Loucy (cell line): Measurements from ENCODE around the gene CASP12.

ENCODE experiments used
- H2AFZ ChIP-seq: fragments of 200-600 bp; sonication (generic); 2 replicates; pipeline ENCODE4 v1.6.0; 2016; ENCODE audit warnings: antibody characterized with exemption, mild to moderate bottlenecking, low read length, moderate library complexity
- H3F3A ChIP-seq: fragments of 200-600 bp; 2 replicates; pipeline ENCODE4 v1.6.0; 2016; ENCODE audit warnings: antibody characterized with exemption, low read depth, mild to moderate bottlenecking
- H3K27me3 ChIP-seq: fragments of 200-600 bp; sonication (generic); 2 replicates; pipeline ENCODE4 v1.6.1; 2014; ENCODE audit warnings: low read length, mild to moderate bottlenecking; ENCODE audit not compliant: insufficient read depth, poor library complexity, severe bottlenecking
- H3K36me3 ChIP-seq: fragments of 200-600 bp; sonication (generic); 2 replicates; pipeline ENCODE4 v1.6.1; 2016; ENCODE audit warnings: low read length; ENCODE audit not compliant: insufficient read depth
- H3K4me1 ChIP-seq: fragments of 200-600 bp; sonication (generic); 2 replicates; pipeline ENCODE4 v1.5.1; 2014; ENCODE audit warnings: low read length, mild to moderate bottlenecking; ENCODE audit not compliant: insufficient read depth, poor library complexity, severe bottlenecking
- H3K4me2 ChIP-seq: fragments of 200-600 bp; sonication (generic); 2 replicates; pipeline ENCODE4 v1.6.0; 2014; ENCODE audit warnings: antibody characterized with exemption, low read length, low read depth, mild to moderate bottlenecking; ENCODE audit not compliant: poor library complexity, severe bottlenecking
- H3K4me3 ChIP-seq: fragments of 200-600 bp; sonication (generic); 2 replicates; pipeline ENCODE4 v1.5.1; 2014; ENCODE audit warnings: low read length, mild to moderate bottlenecking, mixed read lengths; ENCODE audit not compliant: poor library complexity, severe bottlenecking
- H3K79me2 ChIP-seq: fragments of 200-600 bp; sonication (generic); 2 replicates; pipeline ENCODE4 v1.6.1; 2014; ENCODE audit warnings: low read length; ENCODE audit not compliant: insufficient read depth
- H3K9ac ChIP-seq: fragments of 200-600 bp; sonication (generic); 2 replicates; pipeline ENCODE4 v1.6.0; 2014; ENCODE audit warnings: mild to moderate bottlenecking, low read depth, low read length, moderate library complexity; ENCODE audit not compliant: poor library complexity, severe bottlenecking
- H3K9me2 ChIP-seq: fragments of 200-600 bp; sonication (generic); replicated peaks from 2 replicates; pipeline ENCODE4 v1.6.1; 2016; ENCODE audit warnings: low read depth, low read length, mixed read lengths
- H3K9me3 ChIP-seq: fragments of 200-600 bp; sonication (generic); 2 replicates; pipeline ENCODE4 v1.6.1; 2014; ENCODE audit warnings: mild to moderate bottlenecking, antibody characterized with exemption, low read length, low read depth; ENCODE audit not compliant: insufficient read depth
- H4K20me1 ChIP-seq: fragments of 200-600 bp; sonication (generic); 2 replicates; pipeline ENCODE4 v1.6.0; 2014; ENCODE audit warnings: antibody characterized with exemption, low read length, mild to moderate bottlenecking; ENCODE audit not compliant: insufficient read depth, poor library complexity, severe bottlenecking
- CTCF ChIP-seq: fragments of 200-600 bp; sonication (generic); conservative IDR thresholded peaks from 2 replicates; pipeline ENCODE4 v1.5.1; 2014; ENCODE audit warnings: mild to moderate bottlenecking, antibody characterized with exemption, low read length
- EZH2phosphoT487 ChIP-seq: fragments of 200-600 bp; IDR thresholded peaks from 2 replicates; pipeline ENCODE4 v1.6.1; 2018; ENCODE audit warnings: antibody characterized with exemption, mild to moderate bottlenecking, moderate library complexity, borderline replicate concordance

CASP12 gene

GRCh38 chr11:104897891-104898684 lies at the start of gene CASP12:
Gene CASP12, minus strand, starts transcription at chr11:104898460.
- no peaks in the 10 kb centered on the region for H3K9me2 ChIP-seq
- H3K9ac ChIP-seq = no peak within 1 kb of the TSS
- H3F3A ChIP-seq = no peaks in the 10 kb centered on the region
- peaks cover 8% of the 10 kb centered on the region for H3K4me1 ChIP-seq
- H3K79me2 ChIP-seq = no peaks in the 10 kb centered on the region
- no peaks in the 10 kb centered on the region for H4K20me1 ChIP-seq
- H3K4me3 ChIP-seq = no peak within 1 kb of the TSS
- no peak within 1 kb of the TSS for H3K4me2 ChIP-seq
- no peaks in the 10 kb centered on the region for H3K27me3 ChIP-seq
- H2AFZ ChIP-seq = peak within 1 kb of the TSS; percentile 26; the same call in 1 of the 2 replicates
- H3K36me3 ChIP-seq = no peaks in the 10 kb centered on the region
- no peaks in the 10 kb centered on the region for H3K9me3 ChIP-seq
- TF ChIP-seq EZH2phosphoT487 (no peak), CTCF (no peak)

GRCh38 chr11:104946907-104947306 lies 48.6 kb upstream of the CASP12 start:
- Histone ChIP-seq H3K4me1 (peaks cover 3% of the 10 kb centered on the region), H3F3A (no peaks in the 10 kb centered on the region), H3K4me2 (no peak overlapping the region), H3K27me3 (no peaks in the 10 kb centered on the region), H3K9me2 (no peaks in the 10 kb centered on the region), H4K20me1 (no peaks in the 10 kb centered on the region), H3K9me3 (no peaks in the 10 kb centered on the region), H3K9ac (no peak overlapping the region), H3K79me2 (no peaks in the 10 kb centered on the region), H3K4me3 (no peak overlapping the region), H3K36me3 (peaks cover 18% of the 10 kb centered on the region; the same call in 1 of the 2 replicates), H2AFZ (no peak overlapping the region)
- peak; percentile 67 for TF ChIP-seq CTCF
- TF ChIP-seq EZH2phosphoT487 = no peak

- H3F3A ChIP-seq = no peaks in the 10 kb centered on the region
- H3K36me3 ChIP-seq = peaks cover 3% of the 10 kb centered on the region; the same call in 1 of the 2 replicates
- TF ChIP-seq EZH2phosphoT487 = no peak
- TF ChIP-seq CTCF = no peak
- H3K27me3 ChIP-seq = no peaks in the 10 kb centered on the region
- no peaks in the 10 kb centered on the region for H4K20me1 ChIP-seq
- no peak overlapping the region for H2AFZ ChIP-seq
- H3K4me3 ChIP-seq = no peak overlapping the region
- H3K4me1 ChIP-seq = peaks cover 3% of the 10 kb centered on the region
- H3K4me2 ChIP-seq = no peak overlapping the region
- H3K9ac ChIP-seq = no peak overlapping the region
- H3K9me2 ChIP-seq = no peaks in the 10 kb centered on the region
- H3K79me2 ChIP-seq = no peaks in the 10 kb centered on the region
- H3K9me3 ChIP-seq = no peaks in the 10 kb centered on the region
Observed at GRCh38 chr11:104944076-104944475, 45.8 kb upstream of the CASP12 start.
